GM21529 (cell line): ENCODE results near the gene CDK5.

Experiments
- ATAC-seq: cut with Tn5 transposase; IDR thresholded peaks from one replicate; pipeline ENCODE4 v1.9.1; 2021; ENCODE audit not compliant: unreplicated experiment

CDK5 gene

DNA sequence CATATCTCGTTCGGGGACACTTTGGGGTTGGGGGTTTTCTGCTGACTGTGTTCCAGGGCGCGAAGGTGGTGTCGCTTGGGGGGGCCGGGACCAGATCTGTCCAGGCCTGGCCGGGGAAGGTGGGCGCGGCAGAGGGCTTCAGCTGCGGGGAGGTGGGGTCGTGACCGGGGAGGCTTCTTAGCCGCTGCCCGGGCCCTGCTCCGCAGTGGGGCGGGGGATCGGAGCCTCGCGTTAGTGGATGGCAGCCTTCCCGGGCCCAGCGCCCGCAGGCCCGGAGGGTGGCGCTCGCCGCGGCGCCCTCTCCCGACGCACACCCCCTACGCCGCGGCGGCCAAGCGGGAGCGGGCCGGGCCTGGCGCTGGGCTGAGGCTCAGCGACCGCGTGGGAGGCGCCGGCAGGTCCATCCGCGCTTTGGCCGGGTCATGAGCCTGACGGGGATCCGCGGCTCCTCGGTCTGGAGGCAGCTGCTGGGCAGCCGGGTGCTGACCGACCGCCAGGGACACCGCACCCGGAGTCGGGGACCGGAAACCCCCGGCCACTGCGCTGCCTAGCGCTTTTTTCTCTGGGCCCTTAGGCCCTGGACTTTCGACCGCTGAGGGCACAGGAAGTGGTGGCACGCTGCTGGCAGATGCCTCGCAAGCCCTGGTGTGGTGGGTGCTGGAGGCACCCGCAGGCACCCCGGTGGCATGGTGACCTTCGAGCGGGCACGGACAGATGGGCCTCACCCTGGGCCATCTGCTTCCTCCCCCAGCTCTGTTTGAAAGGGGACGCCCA, 29.7 kb upstream of the CDK5 start:
- ATAC-seq = peak; percentile 27

DNA sequence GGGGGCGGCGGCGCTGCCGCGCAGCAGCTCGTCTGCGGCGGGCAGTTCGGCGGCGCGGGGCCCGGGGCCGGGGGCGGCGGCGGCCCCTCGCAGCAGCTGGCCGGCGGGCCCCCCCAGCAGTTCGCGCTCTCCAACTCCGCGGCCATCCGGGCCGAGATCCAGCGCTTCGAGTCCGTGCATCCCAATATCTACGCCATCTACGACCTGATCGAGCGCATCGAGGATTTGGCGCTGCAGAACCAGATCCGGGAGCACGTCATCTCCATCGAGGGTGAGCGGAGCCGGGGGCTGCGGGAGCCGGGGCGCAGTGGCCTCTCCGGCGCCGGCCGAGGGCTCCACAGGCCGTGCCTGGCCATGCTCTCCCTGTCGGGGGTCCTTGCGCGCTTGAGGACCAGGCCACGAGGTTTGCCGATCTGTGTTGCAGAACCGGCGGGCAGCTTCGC, 29.1 kb upstream of the CDK5 start:
- ATAC-seq = no peak

GRCh38 chr7:151085691-151086620, 28.3 kb upstream of the CDK5 start, which contains the start of gene AGAP3:
Gene AGAP3, plus strand, starts transcription at chr7:151086475. Its CDS starts 267 bp downstream, at chr7:151086742.
- ATAC-seq = peak; percentile 43

DNA sequence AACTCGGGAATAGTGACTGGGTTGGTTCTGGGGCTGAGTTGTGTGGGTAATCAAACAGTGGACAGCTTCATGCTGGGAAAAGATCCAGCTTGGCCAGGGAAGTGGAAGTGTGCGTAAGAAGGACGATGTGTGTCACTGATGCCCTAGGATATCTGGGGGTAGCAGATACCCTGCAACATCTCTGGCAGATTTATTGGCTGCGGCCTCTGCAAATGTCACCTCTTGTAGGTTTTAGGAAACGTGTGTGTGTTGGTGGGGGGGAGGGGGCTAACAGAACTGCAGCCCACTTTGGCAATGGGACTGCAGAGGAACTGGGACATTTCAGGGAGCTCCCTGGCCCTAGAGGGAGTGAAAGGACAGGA, 27.6 kb upstream of the CDK5 start:
- ATAC-seq = no peak

DNA sequence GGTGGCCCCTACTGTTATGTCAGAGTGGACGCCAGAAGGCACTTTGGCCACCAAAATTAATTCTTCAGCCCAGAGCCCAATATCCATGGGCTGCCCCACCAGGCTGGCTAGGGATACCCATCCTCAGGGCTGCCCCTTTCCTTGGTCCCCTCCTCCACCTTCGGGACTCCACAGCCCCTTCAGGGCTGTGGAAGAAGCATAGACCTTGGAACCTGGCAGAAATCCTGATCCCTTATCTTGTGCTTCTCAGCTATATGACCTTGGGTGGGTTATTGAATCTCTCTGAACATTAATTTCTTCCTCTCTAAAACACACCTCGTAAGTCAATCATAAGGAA, 26.1 kb upstream of the CDK5 start:
- ATAC-seq = no peak

DNA sequence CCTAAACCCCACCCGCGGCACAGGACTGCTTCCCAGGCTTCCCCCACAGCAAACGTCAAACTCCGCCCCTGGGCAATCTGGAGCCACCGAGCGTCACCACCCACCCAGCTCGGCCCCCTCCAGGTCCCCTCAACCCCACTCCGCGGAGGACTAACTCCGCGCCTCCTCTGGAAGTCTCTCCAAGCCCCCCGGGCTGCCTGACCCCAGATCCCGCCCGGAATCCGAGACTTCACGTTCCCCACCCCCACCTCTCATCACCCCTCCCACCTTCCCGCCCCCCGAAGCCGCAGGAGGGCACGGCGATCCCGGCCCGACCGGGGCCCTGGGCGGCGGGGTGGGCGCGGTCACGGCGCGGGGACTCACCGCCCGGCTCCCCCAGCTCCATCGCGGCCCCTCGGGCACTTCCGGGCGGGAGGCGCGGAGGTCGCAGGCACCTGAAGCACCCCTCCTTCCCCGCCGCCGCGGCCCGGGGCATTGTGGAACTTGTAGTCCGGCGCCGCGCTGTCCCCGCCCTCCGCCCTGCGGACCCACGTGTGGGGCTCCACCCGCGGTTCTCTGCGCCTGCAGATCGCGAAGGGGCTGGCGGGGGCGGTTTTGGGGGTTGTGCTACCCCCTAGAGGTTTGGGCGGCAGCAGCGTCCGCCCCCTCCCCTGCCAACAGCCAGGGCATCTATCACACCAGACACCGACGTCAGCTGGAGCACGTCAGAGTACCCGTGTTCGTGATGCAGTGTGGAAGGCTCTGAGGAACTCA, 25.6 kb upstream of the CDK5 start, which contains the start of gene TMUB1:
Gene TMUB1, minus strand, starts transcription at position 423 of the 753 bp plus-strand sequence. CDS start 930 bp downstream, outside the sequence.
- ATAC-seq = peak; percentile 51

DNA sequence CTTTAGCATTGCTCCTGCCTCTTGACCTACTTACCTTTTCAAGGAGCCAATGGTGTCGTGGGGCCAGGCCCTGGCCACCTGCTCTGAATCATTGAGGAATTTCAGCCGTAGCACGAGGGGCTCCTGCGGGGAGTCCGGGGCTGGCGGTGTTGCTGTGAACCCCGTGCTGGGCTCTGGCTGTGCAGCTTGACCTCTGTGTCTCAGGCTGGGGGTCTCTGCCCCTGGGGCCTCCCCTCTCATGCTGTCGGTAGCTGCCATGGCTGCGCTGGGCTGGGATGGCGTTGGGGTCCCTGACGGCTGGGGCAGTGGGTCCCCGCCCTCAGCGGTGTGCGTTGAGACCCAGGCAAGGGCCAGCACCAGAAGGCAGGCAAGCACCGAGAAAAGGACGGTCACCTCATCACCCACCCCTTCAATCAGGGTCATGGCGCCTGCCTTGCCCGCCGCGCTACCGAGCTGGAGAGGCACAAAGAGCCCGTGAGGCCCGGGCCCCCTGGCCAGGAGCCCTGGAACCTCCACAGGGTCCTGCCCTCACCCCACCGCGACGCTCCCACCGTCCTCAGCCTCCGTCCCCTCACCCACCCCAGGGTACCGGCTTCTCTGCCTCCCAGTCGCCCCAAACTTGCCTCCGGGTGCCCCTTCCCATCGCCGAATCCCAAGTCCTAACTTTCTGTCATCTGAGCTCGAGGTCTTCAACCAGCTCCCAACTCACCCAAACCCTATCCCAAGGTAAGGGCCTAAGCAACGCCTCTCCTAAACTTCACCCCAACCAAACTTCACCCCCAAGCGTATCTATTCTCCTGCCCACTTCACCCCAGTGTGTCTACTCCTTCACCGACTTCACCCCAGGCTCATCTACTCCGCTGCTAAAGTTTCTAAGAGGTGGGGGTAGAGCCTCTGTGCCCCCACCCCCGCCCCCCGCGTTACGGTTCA, 24.7 kb upstream of the CDK5 start:
- ATAC-seq = no peak

DNA sequence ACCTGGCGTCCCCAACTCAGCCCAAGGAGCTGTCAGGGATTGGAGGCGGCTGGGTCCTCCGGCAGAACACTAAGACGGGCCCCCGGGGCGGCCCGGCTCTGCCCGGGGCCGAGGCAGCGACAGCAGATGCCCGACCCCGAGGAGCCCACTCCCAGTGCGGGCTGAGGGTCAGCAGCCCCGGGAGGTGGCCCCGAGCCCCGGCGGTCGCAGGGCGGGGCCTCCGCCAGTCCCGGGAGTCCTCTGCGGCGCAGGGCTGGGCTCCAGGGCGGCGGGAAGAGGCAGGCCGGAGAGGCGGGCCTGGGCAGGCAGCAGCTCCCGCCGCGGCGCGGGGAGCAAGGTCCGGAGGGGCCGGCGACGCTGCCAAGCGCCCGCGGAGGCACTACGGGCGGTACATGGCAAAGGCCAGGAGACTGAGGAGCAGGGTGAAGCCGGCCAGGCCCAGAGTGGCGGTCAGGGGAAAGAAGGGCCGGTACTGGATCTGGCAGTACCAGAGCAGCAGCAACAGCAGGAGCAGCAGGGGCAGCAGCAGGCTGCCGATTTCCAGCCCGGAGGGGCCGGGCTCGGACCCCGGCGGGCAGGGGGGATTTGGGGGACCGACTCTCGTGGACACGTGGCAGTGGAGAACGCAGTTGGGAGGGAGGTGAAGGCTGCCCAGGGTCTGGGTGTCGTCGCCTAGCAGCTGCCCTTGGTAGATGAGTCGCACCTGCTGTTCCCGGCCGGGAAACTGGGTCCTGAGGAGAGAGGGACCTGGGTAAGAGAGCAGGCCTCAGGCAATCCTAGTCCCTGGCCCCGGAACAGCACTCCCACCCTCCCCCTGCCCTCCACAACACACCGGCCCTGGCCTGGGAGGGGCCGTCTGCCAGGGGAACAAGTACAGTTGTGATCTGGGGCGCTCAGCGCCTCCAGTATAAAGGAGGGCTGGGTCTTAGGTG, 23.7 kb upstream of the CDK5 start:
- ATAC-seq = no peak

- ATAC-seq = peak; percentile 72
Measured at GRCh38 chr7:151080522-151081169, 22.9 kb upstream of the CDK5 start, which contains the start of gene FASTK. Gene FASTK, minus strand, starts transcription at chr7:151080809. Its CDS starts 43 bp downstream, at chr7:151080766.

DNA sequence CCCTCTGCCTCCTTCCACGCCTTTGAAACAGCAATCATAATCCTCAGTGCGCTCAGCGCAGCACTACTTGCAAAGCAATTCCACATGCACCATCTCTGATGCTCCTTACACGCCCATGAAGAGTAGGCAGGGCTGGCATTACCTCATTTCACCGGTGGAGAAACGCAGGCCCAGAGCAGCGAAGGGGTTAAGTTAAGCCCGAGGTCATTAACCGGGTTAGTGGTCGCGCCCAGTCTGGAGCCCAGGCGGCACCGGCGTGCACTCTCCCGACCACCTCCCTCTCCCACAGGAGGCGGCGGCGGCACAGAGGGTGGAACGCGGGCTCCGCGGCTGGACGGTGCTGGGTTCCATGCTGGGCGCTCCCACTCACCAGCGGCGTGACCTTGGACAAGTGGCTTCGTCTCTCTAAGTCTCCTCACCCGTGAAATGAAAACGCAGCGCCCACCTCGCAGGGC, 22.4 kb upstream of the CDK5 start:
- ATAC-seq = no peak

GRCh38 chr7:151079199-151079910, 21.7 kb upstream of the CDK5 start:
- no peak for ATAC-seq

GRCh38 chr7:151078233-151079040, 20.7 kb upstream of the CDK5 start:
- no peak for ATAC-seq

DNA sequence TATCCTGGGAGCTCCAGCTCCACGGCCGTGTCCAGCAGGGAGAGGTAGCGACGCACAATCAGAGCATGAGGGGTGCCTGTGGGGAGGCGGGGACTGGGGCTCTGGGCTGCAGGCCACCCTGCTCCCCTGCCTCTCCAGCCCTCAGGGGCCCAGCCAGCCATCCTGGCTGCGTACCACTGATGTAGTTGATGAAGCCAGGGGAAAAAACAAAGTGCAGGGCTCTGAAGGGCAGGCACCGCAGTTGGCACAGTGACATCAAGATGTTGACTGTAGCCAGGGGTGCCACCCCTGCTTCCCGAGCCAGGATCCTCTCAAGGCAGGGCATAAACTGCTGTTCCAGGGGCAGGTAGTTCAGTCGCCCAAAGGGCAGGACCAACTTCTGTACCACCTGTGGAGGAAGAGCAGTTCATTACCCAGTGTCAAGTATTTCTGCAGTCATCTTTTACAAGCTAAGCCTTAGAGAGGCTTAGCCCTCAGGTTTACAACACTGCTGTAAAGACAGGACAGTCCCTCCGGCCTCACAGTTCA, 20.1 kb upstream of the CDK5 start:
- ATAC-seq = no peak

DNA sequence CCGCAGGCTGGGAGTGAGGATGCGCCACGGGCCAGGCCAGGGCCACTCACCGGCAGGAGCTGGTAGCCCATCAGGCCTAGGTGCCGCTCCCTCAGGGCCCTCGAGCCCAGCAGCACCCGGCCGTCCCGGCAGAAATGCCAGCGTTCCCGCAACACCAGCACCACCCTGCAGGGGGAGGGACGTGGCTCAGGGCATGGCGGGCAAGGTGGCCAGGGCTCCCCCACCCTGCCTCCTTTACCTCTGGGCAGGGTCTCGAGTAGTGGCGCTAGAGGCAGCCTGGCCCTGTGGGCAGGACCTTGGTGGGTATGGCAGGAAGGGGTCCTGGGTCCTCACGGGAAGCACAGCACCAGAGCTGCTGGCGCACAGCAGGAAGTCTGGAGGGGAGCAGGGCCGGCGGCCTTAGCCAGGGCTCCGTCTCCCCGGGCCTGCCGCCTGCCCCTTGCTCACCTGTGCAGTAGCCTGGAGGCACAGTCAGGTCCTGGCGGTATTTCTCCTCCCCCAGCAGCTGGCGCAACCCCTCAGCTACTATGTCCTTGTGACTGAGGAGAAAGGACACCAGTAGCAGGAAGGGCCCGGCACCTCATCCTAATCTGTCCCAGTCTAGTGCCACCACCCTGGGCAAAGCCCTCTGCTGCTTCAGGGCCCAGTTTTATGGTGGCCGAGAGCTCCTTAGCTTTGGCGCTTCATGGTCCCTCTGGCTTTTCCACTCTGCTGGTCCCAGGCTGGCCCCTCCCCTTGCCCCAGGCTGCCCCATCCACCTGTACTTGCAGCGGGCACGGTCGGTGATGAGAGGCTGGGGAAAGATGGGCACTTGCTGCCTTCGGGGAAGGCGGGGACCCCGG, 19.4 kb upstream of the CDK5 start:
- no peak for ATAC-seq

- ATAC-seq = no peak
Measured at GRCh38 chr7:151075978-151076426, 18.3 kb upstream of the CDK5 start.

- ATAC-seq = no peak
Measured at GRCh38 chr7:151075662-151075971, 17.9 kb upstream of the CDK5 start.
